Hair follicular keratinocyte (primary cell): ENCODE data around the gene PLD4. TPM values are rescaled to one million over a fixed set of nuclear protein-coding genes. Genes with fewer than 3 reads are reported as not detected.

Experiments used
- total RNA-seq: library from RNA; depleted of rRNA; stranded (reverse); fragments of >200 nt; gene quantifications from 2 replicates; pipeline ENCODE4 v1.2.3, GENCODE V29; 2015

PLD4 gene, protein sequence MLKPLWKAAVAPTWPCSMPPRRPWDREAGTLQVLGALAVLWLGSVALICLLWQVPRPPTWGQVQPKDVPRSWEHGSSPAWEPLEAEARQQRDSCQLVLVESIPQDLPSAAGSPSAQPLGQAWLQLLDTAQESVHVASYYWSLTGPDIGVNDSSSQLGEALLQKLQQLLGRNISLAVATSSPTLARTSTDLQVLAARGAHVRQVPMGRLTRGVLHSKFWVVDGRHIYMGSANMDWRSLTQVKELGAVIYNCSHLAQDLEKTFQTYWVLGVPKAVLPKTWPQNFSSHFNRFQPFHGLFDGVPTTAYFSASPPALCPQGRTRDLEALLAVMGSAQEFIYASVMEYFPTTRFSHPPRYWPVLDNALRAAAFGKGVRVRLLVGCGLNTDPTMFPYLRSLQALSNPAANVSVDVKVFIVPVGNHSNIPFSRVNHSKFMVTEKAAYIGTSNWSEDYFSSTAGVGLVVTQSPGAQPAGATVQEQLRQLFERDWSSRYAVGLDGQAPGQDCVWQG
- not detected in 2 replicates for total RNA-seq

DNA sequence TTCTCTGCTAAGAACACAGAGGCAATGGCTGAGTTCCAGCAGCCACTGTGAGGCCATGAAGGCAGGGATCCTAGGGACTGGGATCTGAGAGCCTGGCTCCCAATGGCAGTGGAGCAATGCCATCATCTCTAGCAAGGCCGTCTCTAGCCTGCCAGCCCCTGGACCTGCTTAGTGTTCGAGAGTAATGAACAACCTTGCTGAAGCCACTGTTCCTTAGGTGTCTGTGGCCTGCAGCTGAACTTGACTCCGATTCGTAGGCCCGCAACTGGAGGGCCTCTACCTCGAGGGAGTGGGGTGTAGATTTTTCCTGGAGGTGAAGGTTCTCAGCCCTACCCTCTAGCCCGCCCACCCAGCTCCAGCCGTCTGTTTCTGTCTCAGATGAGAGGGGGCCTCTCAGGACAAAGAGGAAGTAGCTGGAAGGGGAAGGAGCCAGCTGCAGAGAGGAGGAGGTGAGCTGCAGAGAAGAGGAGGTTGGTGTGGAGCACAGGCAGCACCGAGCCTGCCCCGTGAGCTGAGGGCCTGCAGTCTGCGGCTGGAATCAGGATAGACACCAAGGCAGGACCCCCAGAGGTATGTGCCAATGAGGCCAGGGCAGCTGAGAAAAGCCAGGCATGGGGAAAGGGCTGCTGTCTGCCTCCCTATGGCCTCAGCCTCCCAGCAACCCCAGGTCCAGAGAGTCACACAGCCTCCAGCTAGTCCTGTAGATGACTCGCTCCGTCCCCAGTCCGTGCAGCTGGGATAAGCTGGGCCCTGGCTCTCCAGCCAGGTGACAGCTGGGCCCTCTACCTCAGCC lies at the start of gene PLD4:
TSS of gene PLD4 (plus strand) at position 459 of the 793 bp plus-strand sequence. CDS start 2,262 bp downstream, outside the sequence.

DNA sequence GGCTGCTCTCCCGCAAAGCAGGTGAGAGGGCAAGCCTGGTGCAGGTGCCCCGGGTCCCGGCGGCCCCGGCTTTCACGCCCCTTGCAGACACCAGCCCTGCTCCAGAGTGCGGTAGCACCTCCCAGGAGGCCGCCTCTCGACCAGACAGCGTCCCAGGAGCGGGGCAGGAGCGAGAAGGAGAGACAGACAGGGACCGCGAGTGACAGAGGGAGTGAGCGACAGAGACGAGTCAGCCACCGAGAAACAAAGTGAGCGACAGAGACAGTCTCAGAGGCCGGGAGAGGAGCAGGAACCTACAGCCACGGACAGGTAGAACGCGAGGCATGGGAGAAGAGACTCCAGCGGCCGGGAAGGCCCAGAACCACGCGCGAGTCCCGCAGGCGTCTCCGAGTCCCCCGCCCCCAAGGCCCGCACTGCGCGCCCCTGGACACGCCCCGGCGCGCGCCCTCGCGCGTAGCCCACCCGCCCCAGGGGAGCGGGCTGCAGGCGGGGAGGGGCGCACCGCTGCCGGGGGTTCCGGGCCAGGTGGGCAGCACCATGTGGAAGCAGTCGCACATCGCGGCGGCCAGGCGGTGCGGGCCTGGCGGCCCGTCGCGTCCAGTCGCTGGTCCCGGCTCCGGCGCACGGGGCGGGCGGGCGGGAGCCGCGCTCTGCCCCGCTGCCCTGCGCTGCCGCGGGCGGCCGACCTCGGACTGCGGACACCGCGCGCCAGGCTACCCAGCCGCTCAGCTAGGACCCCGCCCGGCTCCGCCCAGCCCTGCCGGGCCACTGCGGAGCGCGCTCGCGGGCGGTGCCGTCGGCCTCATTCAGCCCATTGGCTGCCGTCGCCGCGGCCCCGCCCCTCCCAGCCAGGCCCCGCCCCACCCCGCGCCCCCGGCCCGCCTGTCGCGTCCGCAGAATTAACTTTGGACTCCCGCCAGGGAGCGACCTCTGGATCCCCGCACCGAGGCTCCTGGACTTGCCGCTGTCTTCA lies 53.3 kb downstream of the PLD4 start, which contains the start of gene AHNAK2:
TSS of gene AHNAK2 (minus strand) at position 694 of the 973 bp plus-strand sequence. CDS start at position 557, 137 bp downstream.

Other genes with a start within 250 kb of the PLD4 start
- 60.9 and 73.5 TPM in 2 replicates for gene INF2, start 235.3 kb upstream of the PLD4 start, total RNA-seq
- 0.91 and 5.7 TPM in 2 replicates for gene ADSS1, start 200.7 kb upstream of the PLD4 start, total RNA-seq
- gene SIVA1, start 171.7 kb upstream of the PLD4 start, total RNA-seq: 208 and 416 TPM in 2 replicates
- gene AKT1, start 129.1 kb upstream of the PLD4 start, total RNA-seq: 110 and 118 TPM in 2 replicates
- gene ZBTB42, start 123.8 kb upstream of the PLD4 start, total RNA-seq: 2.3 and 2.7 TPM in 2 replicates
- gene CEP170B, start 59.6 kb upstream of the PLD4 start, total RNA-seq: 34.9 and 41.1 TPM in 2 replicates
- gene AHNAK2, start 53.5 kb downstream of the PLD4 start, total RNA-seq: 45.8 and 198 TPM in 2 replicates
- gene CLBA1, start 60.9 kb downstream of the PLD4 start, total RNA-seq: 7.3 and 7.9 TPM in 2 replicates
- 30.6 and 60.8 TPM in 2 replicates for gene CDCA4, start 96.2 kb downstream of the PLD4 start, total RNA-seq
- gene GPR132, start 140.6 kb downstream of the PLD4 start, total RNA-seq: not detected in 2 replicates
- 48.9 and 61.6 TPM in 2 replicates for gene JAG2, start 243.9 kb downstream of the PLD4 start, total RNA-seq